Measurements from ENCODE around the gene SRRM5.

DNA sequence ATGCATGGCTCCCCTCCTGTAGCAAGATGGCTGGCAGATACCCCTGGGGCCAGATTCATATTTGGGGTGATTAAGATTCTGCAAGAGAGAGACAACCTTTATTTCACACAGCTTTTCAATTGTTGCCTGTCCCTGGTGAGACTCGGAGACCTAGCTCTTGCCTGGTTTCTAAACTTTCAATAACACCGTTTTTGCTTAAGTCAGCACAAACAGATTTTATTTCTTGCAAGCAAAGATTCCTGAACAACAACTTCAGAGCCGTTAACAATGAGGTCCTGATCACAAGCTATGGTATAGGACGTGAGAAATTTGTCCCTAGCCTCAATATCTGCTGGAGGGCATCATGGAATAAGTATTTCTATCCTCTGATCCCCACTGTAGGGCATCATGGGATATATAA lies 30.6 kb downstream of the SRRM5 start:
- TF ChIP-seq, protein P1, sequence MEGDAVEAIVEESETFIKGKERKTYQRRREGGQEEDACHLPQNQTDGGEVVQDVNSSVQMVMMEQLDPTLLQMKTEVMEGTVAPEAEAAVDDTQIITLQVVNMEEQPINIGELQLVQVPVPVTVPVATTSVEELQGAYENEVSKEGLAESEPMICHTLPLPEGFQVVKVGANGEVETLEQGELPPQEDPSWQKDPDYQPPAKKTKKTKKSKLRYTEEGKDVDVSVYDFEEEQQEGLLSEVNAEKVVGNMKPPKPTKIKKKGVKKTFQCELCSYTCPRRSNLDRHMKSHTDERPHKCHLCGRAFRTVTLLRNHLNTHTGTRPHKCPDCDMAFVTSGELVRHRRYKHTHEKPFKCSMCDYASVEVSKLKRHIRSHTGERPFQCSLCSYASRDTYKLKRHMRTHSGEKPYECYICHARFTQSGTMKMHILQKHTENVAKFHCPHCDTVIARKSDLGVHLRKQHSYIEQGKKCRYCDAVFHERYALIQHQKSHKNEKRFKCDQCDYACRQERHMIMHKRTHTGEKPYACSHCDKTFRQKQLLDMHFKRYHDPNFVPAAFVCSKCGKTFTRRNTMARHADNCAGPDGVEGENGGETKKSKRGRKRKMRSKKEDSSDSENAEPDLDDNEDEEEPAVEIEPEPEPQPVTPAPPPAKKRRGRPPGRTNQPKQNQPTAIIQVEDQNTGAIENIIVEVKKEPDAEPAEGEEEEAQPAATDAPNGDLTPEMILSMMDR (IDR thresholded peaks at IDR 0.05), result no peak
- no peak for TF ChIP-seq POLR2A (IDR thresholded peaks at IDR 0.05)
- TF ChIP-seq POLR2AphosphoS5 (IDR thresholded peaks at IDR 0.05; ENCODE audit: insufficient read depth in 1 of 2, low read depth in 1 of 2), result no peak

Measured in vagina (tissue), 2 donors.